Measurements from ENCODE around the gene GFOD1.

Gene GFOD1

GRCh38 chr6:13472976-13473767, 14.2 kb downstream of the GFOD1 start:
- TF ChIP-seq Cebpa-rat (IDR thresholded peaks at IDR 0.05) = no peak
- Histone ChIP-seq H3K9ac (no peak overlapping the region), H3K27ac (no peak overlapping the region)

GRCh38 chr6:13472099-13472498, 15.3 kb downstream of the GFOD1 start:
- H3K27ac ChIP-seq = no peak overlapping the region
- no peak for TF ChIP-seq Cebpa-rat (IDR thresholded peaks at IDR 0.05)
- H4K20me1 ChIP-seq = peaks cover 0 to 23% (median 0%) of the 10 kb centered on the region in 11 experiments; a peak in 5 of 22 replicates
- H3K4me1 ChIP-seq = peaks cover 24 to 54% (median 43%) of the 10 kb centered on the region in 10 experiments
- H3K9me3 ChIP-seq (replicated peaks in 1 of 11) = peaks cover 0 to 39% (median 23%) of the 10 kb centered on the region in 11 experiments; a peak in 18 of 22 replicates
- no peak overlapping the region for H3K9ac ChIP-seq
- H3K27me3 ChIP-seq = no peaks in the 10 kb centered on the region
- no peak overlapping the region for H3K4me3 ChIP-seq
- H3K36me3 ChIP-seq = peaks cover 0 to 25% (median 12%) of the 10 kb centered on the region in 11 experiments; a peak in 12 of 22 replicates
- peak overlapping the region in 9 of 11 experiments; percentile 58 to 84 (median 71); a peak in 13 of 22 replicates for H3K4me2 ChIP-seq

More at GRCh38 chr6:13472976-13473767, 14.2 kb downstream of the GFOD1 start:
- Histone ChIP-seq H3K4me2 (no peak overlapping the region; a peak in 1 of 22 replicates), H3K4me3 (no peak overlapping the region), H3K27me3 (no peaks in the 10 kb centered on the region), H4K20me1 (peaks cover 0 to 20% (median 0%) of the 10 kb centered on the region in 11 experiments; a peak in 4 of 22 replicates), H3K36me3 (peaks cover 0 to 28% (median 16%) of the 10 kb centered on the region in 11 experiments; a peak in 14 of 22 replicates), H3K4me1 (peaks cover 17 to 47% (median 35%) of the 10 kb centered on the region in 10 experiments), H3K9me3 (replicated peaks in 1 of 11) (peaks cover 0 to 39% (median 23%) of the 10 kb centered on the region in 11 experiments; a peak in 18 of 22 replicates)

GRCh38 chr6:13471184-13471583, 16.2 kb downstream of the GFOD1 start:
- TF ChIP-seq Cebpa-rat (IDR thresholded peaks at IDR 0.05) = no peak
- H3K9me3 ChIP-seq (replicated peaks in 1 of 11) = peaks cover 0 to 38% (median 19%) of the 10 kb centered on the region in 11 experiments; a peak in 18 of 22 replicates
- peaks cover 0 to 32% (median 0%) of the 10 kb centered on the region in 11 experiments; a peak in 5 of 22 replicates for H4K20me1 ChIP-seq
- peak overlapping the region in 3 of 11 experiments; percentile 0 to 14 (median 1); a peak in 2 of 22 replicates for H3K27ac ChIP-seq
- H3K4me3 ChIP-seq = no peak overlapping the region
- peaks cover 32 to 63% (median 52%) of the 10 kb centered on the region in 10 experiments for H3K4me1 ChIP-seq
- peak overlapping the region; percentile 58 to 84 (median 68) for H3K4me2 ChIP-seq
- H3K27me3 ChIP-seq = no peaks in the 10 kb centered on the region
- H3K9ac ChIP-seq = peak overlapping the region in 2 of 11 experiments; percentile 11 to 51; a peak in 1 of 22 replicates
- peaks cover 0 to 24% (median 10%) of the 10 kb centered on the region in 11 experiments; a peak in 10 of 22 replicates for H3K36me3 ChIP-seq

GRCh38 chr6:13470238-13471140, 16.9 kb downstream of the GFOD1 start:
- H3K4me2 ChIP-seq = peak overlapping the region; percentile 58 to 84 (median 68)
- peaks cover 0 to 36% (median 0%) of the 10 kb centered on the region in 11 experiments; a peak in 5 of 22 replicates for H4K20me1 ChIP-seq
- H3K27me3 ChIP-seq = no peaks in the 10 kb centered on the region
- H3K4me3 ChIP-seq = no peak overlapping the region
- peaks cover 0 to 17% (median 5%) of the 10 kb centered on the region in 11 experiments; a peak in 6 of 22 replicates for H3K36me3 ChIP-seq
- H3K9ac ChIP-seq = peak overlapping the region in 4 of 11 experiments; percentile 4 to 51 (median 16); a peak in 2 of 22 replicates
- peaks cover 39 to 70% (median 59%) of the 10 kb centered on the region in 10 experiments for H3K4me1 ChIP-seq
- peak overlapping the region in 5 of 11 experiments; percentile 0 to 25 (median 4); a peak in 6 of 22 replicates for H3K27ac ChIP-seq
- H3K9me3 ChIP-seq (replicated peaks in 1 of 11) = peaks cover 0 to 31% (median 13%) of the 10 kb centered on the region in 11 experiments; a peak in 16 of 22 replicates
- TF ChIP-seq Cebpa-rat (IDR thresholded peaks at IDR 0.05) = no peak

GRCh38 chr6:13469693-13470092, 17.7 kb downstream of the GFOD1 start:
- Histone ChIP-seq H3K27me3 (no peaks in the 10 kb centered on the region), H4K20me1 (peaks cover 0 to 41% (median 0%) of the 10 kb centered on the region in 11 experiments; a peak in 5 of 22 replicates), H3K9me3 (replicated peaks in 1 of 11) (peaks cover 0 to 29% (median 13%) of the 10 kb centered on the region in 11 experiments; a peak in 15 of 22 replicates), H3K36me3 (peaks cover 0 to 17% (median 5%) of the 10 kb centered on the region in 11 experiments; a peak in 6 of 22 replicates), H3K4me3 (no peak overlapping the region), H3K27ac (no peak overlapping the region), H3K4me1 (peaks cover 42 to 73% (median 59%) of the 10 kb centered on the region in 10 experiments), H3K9ac (no peak overlapping the region), H3K4me2 (peak overlapping the region; percentile 58 to 84 (median 68); a peak in 21 of 22 replicates)
- no peak for TF ChIP-seq Cebpa-rat (IDR thresholded peaks at IDR 0.05)

GRCh38 chr6:13468839-13469238, 18.6 kb downstream of the GFOD1 start:
- H3K4me2 ChIP-seq = no peak overlapping the region; a peak in 1 of 22 replicates
- H3K27me3 ChIP-seq = no peaks in the 10 kb centered on the region
- TF ChIP-seq Cebpa-rat (IDR thresholded peaks at IDR 0.05) = no peak
- H3K36me3 ChIP-seq = peaks cover 0 to 17% (median 5%) of the 10 kb centered on the region in 11 experiments; a peak in 6 of 22 replicates
- no peak overlapping the region for H3K9ac ChIP-seq
- H3K4me1 ChIP-seq = peaks cover 42 to 71% (median 57%) of the 10 kb centered on the region in 10 experiments
- no peak overlapping the region for H3K27ac ChIP-seq
- H3K9me3 ChIP-seq (replicated peaks in 1 of 11) = peaks cover 0 to 21% (median 12%) of the 10 kb centered on the region in 11 experiments; a peak in 15 of 22 replicates
- H4K20me1 ChIP-seq = peaks cover 0 to 50% (median 0%) of the 10 kb centered on the region in 11 experiments; a peak in 5 of 22 replicates
- no peak overlapping the region for H3K4me3 ChIP-seq

GRCh38 chr6:13467216-13467600, 20.2 kb downstream of the GFOD1 start:
- no peak for TF ChIP-seq Cebpa-rat (IDR thresholded peaks at IDR 0.05)
- Histone ChIP-seq H3K4me3 (no peak overlapping the region), H3K4me1 (peaks cover 54 to 72% (median 62%) of the 10 kb centered on the region in 10 experiments), H3K36me3 (peaks cover 0 to 9% (median 2%) of the 10 kb centered on the region in 11 experiments; a peak in 5 of 22 replicates), H4K20me1 (peaks cover 0 to 50% (median 0%) of the 10 kb centered on the region in 11 experiments; a peak in 5 of 22 replicates), H3K9ac (no peak overlapping the region), H3K4me2 (peak overlapping the region in 10 of 11 experiments; percentile 11 to 66 (median 54); a peak in 12 of 22 replicates), H3K27me3 (no peaks in the 10 kb centered on the region), H3K27ac (no peak overlapping the region), H3K9me3 (replicated peaks in 1 of 11) (peaks cover 0 to 9% (median 3%) of the 10 kb centered on the region in 11 experiments; a peak in 7 of 22 replicates)
